ENCODE measurements around the gene SORBS2.

The SORBS2 gene

DNA sequence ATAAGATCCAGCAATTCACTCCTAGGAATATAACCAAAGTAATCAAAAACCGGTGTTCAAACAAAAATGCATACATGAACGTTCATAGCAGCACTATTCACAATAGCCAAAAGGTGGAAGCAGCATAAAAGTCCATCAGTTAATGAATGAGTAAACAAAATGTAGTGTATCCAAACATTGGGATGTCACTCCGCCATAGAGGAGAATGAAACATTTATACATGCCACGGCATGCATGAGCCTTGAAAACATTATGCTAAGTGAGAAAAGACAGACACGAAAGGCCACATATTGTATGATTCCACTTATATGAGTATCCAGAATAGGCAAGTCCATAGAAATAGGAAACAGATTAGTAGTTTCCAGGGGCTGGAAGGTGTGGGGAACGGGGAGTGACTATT is 265.7 kb downstream of the SORBS2 start:
- FAIRE-seq (no peak), DNase-seq (ENCODE audit: insufficient read length, low spot score) (no peak)
- no peak for TF ChIP-seq PAX5 (IDR thresholded peaks at IDR 0.05; ENCODE audit: insufficient read depth, low read length, severe bottlenecking)
- no peak for TF ChIP-seq POU2F2 (IDR thresholded peaks at IDR 0.05; ENCODE audit: low read depth, low read length)
- TF ChIP-seq POLR2A (IDR thresholded peaks at IDR 0.05; ENCODE audit: low read depth, low read length), result no peak
- no peak for TF ChIP-seq SPI1 (IDR thresholded peaks at IDR 0.05; ENCODE audit: low read depth, low read length)
- TF ChIP-seq POLR2AphosphoS5 (IDR thresholded peaks at IDR 0.05; ENCODE audit: low read depth, low read length), result no peak
- no peak for TF ChIP-seq TAF1 (IDR thresholded peaks at IDR 0.05; ENCODE audit: low read depth, low read length)

DNA sequence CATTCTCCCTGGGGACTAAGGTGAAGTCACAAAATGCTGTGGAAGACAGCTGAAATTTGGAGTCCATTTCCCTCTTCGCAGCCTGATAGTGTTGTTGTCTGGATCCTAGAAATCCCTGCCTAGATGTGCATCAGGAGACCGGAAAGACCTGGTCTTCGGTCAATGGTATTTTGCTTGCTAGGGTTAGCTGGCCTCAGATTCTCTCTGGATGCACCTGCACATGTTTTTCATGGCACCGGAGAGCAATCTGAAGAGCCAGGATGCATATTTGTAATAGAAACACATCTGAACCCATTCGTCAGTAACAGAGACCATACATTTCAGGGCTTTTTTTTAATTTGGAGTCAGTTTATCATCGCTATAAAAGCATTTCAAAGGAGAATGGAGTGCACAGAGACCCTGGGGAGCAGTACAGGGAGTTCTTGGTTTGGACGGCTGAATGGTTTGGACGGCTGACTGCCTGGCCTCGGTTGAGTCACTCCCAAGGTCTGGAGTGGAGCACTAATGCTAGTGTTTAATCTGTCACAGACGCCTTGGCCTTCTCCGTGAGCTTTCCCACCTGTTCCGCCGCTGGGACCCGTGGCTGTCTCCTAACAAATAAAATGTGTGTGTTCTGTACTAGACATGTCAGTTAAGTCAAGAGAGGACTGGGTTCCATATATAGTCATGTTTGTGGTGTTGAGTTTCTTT is 269.2 kb downstream of the SORBS2 start:
- TF ChIP-seq TAF1 (IDR thresholded peaks at IDR 0.05; ENCODE audit: low read depth, low read length), result no peak
- no peak for TF ChIP-seq PAX5 (IDR thresholded peaks at IDR 0.05; ENCODE audit: insufficient read depth, low read length, severe bottlenecking)
- no peak for TF ChIP-seq SPI1 (IDR thresholded peaks at IDR 0.05; ENCODE audit: low read depth, low read length)
- TF ChIP-seq POLR2AphosphoS5 (IDR thresholded peaks at IDR 0.05; ENCODE audit: low read depth, low read length), result no peak
- no peak for TF ChIP-seq POLR2A (IDR thresholded peaks at IDR 0.05; ENCODE audit: low read depth, low read length)
- TF ChIP-seq POU2F2 (IDR thresholded peaks at IDR 0.05; ENCODE audit: low read depth, low read length), result no peak
- DNase-seq (ENCODE audit: insufficient read length, low spot score), result no peak
- FAIRE-seq, result no peak

DNA sequence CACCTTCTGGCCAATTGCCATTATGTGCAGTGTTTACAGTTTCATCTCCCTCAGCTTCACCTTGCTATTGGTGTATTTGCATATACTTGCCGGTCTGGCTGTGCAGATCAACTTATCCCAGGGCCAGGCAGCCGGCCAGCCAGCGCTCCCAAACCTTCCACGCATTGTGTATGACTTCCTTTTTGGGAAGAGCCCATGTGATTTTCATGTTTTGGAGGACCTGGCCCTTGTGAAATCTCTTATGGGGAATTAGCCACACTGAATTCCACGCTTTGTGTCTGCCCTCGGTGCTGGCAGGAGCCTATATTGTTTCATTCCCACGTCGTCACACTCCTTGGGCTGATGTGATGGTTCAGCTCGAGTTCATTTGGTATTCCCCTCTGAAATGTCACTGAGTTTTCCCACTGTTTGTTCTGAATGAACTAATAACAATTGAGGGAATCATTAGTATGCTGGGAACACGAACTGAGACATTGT is 270.7 kb downstream of the SORBS2 start:
- TF ChIP-seq POLR2AphosphoS5 (IDR thresholded peaks at IDR 0.05; ENCODE audit: low read depth, low read length) (no peak), TAF1 (IDR thresholded peaks at IDR 0.05; ENCODE audit: low read depth, low read length) (no peak), POLR2A (IDR thresholded peaks at IDR 0.05; ENCODE audit: low read depth, low read length) (no peak), POU2F2 (IDR thresholded peaks at IDR 0.05; ENCODE audit: low read depth, low read length) (no peak), PAX5 (IDR thresholded peaks at IDR 0.05; ENCODE audit: insufficient read depth, low read length, severe bottlenecking) (no peak)
- FAIRE-seq, result no peak
- no peak for DNase-seq (ENCODE audit: insufficient read length, low spot score)

DNA sequence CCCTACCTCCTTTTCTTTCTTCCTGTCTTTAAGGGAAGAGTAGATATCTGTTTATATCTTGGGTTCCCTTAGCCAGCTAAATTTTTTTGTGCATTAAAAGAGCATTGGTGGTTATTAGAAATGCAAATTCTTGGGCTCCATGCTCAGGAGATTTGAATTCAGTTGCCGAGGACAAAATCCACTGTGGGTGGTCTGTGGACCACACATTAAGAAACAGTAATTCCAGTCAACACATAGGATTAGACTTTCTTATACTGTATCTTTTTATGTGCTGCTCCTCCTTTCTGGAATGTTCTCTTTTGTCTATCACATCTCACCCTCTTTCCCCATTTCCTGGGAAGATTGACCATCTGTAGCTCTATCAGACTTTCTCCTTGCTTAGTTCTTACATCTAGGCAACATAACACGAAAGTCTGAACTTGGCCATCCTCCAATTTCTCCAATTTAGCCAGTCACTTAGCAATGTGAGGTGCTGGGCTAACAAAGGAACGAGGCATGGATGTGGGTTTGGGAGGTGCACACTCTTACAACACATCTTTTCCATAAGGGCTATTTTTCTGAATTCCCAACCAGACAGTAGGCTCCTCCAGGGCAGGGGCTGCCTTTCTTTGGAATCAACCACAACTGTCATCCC is 271.4 kb downstream of the SORBS2 start:
- FAIRE-seq, result no peak
- TF ChIP-seq POLR2A (IDR thresholded peaks at IDR 0.05; ENCODE audit: low read depth, low read length), result no peak
- TF ChIP-seq PAX5 (IDR thresholded peaks at IDR 0.05; ENCODE audit: insufficient read depth, low read length, severe bottlenecking), result no peak
- no peak for TF ChIP-seq TAF1 (IDR thresholded peaks at IDR 0.05; ENCODE audit: low read depth, low read length)
- TF ChIP-seq POU2F2 (IDR thresholded peaks at IDR 0.05; ENCODE audit: low read depth, low read length), result no peak
- no peak for TF ChIP-seq SPI1 (IDR thresholded peaks at IDR 0.05; ENCODE audit: low read depth, low read length)
- no peak for TF ChIP-seq POLR2AphosphoS5 (IDR thresholded peaks at IDR 0.05; ENCODE audit: low read depth, low read length)
- no peak for DNase-seq (ENCODE audit: insufficient read length, low spot score)

DNA sequence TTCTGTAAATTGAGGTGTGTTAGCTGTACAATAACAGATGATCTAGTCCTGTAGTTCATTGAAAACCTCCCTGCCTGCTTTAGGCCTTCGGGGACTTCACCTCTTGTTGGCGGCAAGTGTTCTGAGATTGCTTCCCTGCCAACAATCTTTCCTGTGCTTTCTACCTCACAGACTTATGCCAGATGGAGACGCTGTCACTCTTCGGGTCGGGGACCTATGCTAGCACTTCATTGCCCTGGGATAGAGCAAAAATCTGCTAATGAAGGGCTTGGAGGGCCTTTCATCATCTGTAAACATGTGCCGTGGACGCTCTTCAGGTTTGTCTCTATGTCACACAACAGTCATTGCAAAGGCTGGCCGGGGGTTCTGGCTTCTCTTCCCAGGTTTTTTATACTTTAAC is 272.0 kb downstream of the SORBS2 start:
- TF ChIP-seq PAX5 (IDR thresholded peaks at IDR 0.05; ENCODE audit: insufficient read depth, low read length, severe bottlenecking), result no peak
- no peak for TF ChIP-seq POU2F2 (IDR thresholded peaks at IDR 0.05; ENCODE audit: low read depth, low read length)
- TF ChIP-seq TAF1 (IDR thresholded peaks at IDR 0.05; ENCODE audit: low read depth, low read length), result no peak
- no peak for TF ChIP-seq SPI1 (IDR thresholded peaks at IDR 0.05; ENCODE audit: low read depth, low read length)
- no peak for TF ChIP-seq POLR2A (IDR thresholded peaks at IDR 0.05; ENCODE audit: low read depth, low read length)
- TF ChIP-seq POLR2AphosphoS5 (IDR thresholded peaks at IDR 0.05; ENCODE audit: low read depth, low read length), result no peak
- FAIRE-seq (no peak), DNase-seq (ENCODE audit: insufficient read length, low spot score) (no peak)

DNA sequence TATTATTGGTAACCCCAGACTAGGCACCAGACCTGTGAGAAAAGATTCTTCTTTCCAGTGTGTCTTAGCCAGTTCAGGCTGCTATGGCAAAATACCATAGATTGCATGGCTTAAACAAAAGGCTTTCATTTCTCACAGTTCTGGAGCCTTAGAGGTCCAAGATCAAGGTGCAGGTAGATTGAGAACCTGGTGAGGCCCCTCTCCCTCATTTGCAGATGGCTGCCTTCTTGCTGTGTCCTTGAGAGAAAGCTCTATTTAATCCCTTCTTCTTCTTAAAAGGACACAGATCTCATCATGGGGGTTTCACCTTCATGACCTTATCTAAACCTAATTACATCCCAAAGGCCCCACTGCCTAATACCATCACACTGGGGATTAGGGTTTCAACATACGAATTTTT is 273.2 kb downstream of the SORBS2 start:
- DNase-seq (ENCODE audit: insufficient read length, low spot score) (no peak), FAIRE-seq (no peak)
- no peak for TF ChIP-seq POLR2AphosphoS5 (IDR thresholded peaks at IDR 0.05; ENCODE audit: low read depth, low read length)
- no peak for TF ChIP-seq PAX5 (IDR thresholded peaks at IDR 0.05; ENCODE audit: insufficient read depth, low read length, severe bottlenecking)
- TF ChIP-seq POU2F2 (IDR thresholded peaks at IDR 0.05; ENCODE audit: low read depth, low read length), result no peak
- TF ChIP-seq SPI1 (IDR thresholded peaks at IDR 0.05; ENCODE audit: low read depth, low read length), result no peak
- TF ChIP-seq POLR2A (IDR thresholded peaks at IDR 0.05; ENCODE audit: low read depth, low read length), result no peak
- no peak for TF ChIP-seq TAF1 (IDR thresholded peaks at IDR 0.05; ENCODE audit: low read depth, low read length)

DNA sequence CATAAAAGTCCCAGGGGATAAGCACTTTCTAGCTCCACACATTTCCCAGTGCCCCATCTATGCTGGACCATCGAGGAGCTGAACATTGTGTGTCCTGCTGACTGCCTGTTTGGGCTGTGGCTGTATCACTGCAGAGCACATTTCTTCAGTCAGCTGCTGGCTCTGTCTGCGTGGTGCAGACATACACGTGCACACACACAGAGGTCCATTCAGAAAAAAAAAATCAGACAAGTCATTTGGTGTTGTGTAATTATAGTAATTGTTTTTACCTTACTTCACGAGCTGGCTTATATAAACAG is 275.6 kb downstream of the SORBS2 start:
- TF ChIP-seq TAF1 (IDR thresholded peaks at IDR 0.05; ENCODE audit: low read depth, low read length), result no peak
- TF ChIP-seq POLR2AphosphoS5 (IDR thresholded peaks at IDR 0.05; ENCODE audit: low read depth, low read length), result no peak
- no peak for TF ChIP-seq PAX5 (IDR thresholded peaks at IDR 0.05; ENCODE audit: insufficient read depth, low read length, severe bottlenecking)
- no peak for TF ChIP-seq SPI1 (IDR thresholded peaks at IDR 0.05; ENCODE audit: low read depth, low read length)
- TF ChIP-seq POU2F2 (IDR thresholded peaks at IDR 0.05; ENCODE audit: low read depth, low read length), result no peak
- TF ChIP-seq POLR2A (IDR thresholded peaks at IDR 0.05; ENCODE audit: low read depth, low read length), result no peak
- DNase-seq (ENCODE audit: insufficient read length, low spot score), result no peak
- no peak for FAIRE-seq

DNA sequence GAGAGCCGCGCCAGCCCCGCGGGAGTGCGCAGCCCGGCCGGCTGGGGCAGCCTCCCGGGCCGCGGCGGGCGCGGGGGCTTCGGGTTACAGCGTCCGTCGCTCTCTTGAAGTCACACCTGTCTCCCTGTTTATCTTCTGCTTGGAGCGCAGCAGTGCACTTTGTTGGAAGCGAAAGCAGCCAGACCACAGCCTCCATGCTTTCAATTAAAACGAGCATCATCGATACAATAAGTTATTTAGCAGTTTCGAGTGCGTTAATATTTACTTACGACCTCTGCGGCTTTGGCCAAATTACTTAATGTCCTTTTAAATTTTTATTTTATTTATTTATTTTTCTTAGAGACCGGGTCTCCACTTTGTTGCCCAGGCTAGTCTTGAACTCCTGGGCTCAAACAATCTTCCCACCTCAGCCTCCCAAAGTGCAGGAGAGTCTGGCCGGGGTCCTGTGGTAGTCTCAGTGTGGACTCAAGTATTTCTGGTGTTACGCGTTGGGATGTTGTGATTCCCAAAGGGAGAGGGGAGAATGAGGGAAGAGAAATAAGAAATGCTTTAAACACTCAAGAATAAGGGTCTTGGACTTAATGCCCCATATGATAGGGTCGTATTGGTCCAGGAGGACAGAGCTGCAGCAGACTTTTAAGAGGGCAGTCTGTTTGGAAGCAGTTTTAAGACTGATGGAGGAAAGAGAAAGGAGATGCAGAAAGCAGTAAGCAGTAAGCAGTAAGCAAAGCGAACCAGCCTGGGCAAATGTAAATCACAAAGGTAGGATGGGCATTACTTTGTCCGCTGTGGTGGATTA is 276.2 kb downstream of the SORBS2 start:
- TF ChIP-seq POU2F2 (IDR thresholded peaks at IDR 0.05; ENCODE audit: low read depth, low read length) (no peak), POLR2AphosphoS5 (IDR thresholded peaks at IDR 0.05; ENCODE audit: low read depth, low read length) (no peak), TAF1 (IDR thresholded peaks at IDR 0.05; ENCODE audit: low read depth, low read length) (no peak), SPI1 (IDR thresholded peaks at IDR 0.05; ENCODE audit: low read depth, low read length) (no peak), POLR2A (IDR thresholded peaks at IDR 0.05; ENCODE audit: low read depth, low read length) (no peak), PAX5 (IDR thresholded peaks at IDR 0.05; ENCODE audit: insufficient read depth, low read length, severe bottlenecking) (no peak)
- DNase-seq (ENCODE audit: insufficient read length, low spot score) (no peak), FAIRE-seq (no peak)

Data from GM12891 (cell line).